ENCODE data around the gene NCSTN. TPM values are rescaled to one million over a fixed set of nuclear protein-coding genes. Genes with fewer than 3 reads are reported as not detected.

Gene NCSTN
- total and polyA plus RNA-seq, 2 of the 13 experiments (the other 11 are each of a cell fraction or from before 2014, with no cell fraction given) = 44.2 to 247 TPM

GRCh38 chr1:160369087-160369486 lies 25.9 kb downstream of the NCSTN start (continued):
- TF ChIP-seq ZNF460 (CRISPR knock-in tag; IDR thresholded peaks at IDR 0.05; ENCODE audit: borderline replicate concordance) (no peak), EZH2 (conservative IDR thresholded peaks at IDR 0.05; ENCODE audit: low read depth, low read length) (no peak), ZKSCAN8 (CRISPR knock-in tag; IDR thresholded peaks at IDR 0.05; ENCODE audit: borderline replicate concordance) (no peak), ZNF446 (CRISPR knock-in tag; IDR thresholded peaks at IDR 0.05) (no peak), U2AF1 (optimal IDR thresholded peaks at IDR 0.05; ENCODE audit: low read depth, low read length) (no peak), TGIF2 (CRISPR knock-in tag; IDR thresholded peaks at IDR 0.05) (no peak), PHB2 (IDR thresholded peaks at IDR 0.05; ENCODE audit: partially characterized antibody) (no peak), TERF1 (CRISPR knock-in tag; IDR thresholded peaks at IDR 0.05) (no peak), ZNF256 (CRISPR knock-in tag; conservative IDR thresholded peaks at IDR 0.05) (no peak)
- TF ChIP-seq, protein P1, sequence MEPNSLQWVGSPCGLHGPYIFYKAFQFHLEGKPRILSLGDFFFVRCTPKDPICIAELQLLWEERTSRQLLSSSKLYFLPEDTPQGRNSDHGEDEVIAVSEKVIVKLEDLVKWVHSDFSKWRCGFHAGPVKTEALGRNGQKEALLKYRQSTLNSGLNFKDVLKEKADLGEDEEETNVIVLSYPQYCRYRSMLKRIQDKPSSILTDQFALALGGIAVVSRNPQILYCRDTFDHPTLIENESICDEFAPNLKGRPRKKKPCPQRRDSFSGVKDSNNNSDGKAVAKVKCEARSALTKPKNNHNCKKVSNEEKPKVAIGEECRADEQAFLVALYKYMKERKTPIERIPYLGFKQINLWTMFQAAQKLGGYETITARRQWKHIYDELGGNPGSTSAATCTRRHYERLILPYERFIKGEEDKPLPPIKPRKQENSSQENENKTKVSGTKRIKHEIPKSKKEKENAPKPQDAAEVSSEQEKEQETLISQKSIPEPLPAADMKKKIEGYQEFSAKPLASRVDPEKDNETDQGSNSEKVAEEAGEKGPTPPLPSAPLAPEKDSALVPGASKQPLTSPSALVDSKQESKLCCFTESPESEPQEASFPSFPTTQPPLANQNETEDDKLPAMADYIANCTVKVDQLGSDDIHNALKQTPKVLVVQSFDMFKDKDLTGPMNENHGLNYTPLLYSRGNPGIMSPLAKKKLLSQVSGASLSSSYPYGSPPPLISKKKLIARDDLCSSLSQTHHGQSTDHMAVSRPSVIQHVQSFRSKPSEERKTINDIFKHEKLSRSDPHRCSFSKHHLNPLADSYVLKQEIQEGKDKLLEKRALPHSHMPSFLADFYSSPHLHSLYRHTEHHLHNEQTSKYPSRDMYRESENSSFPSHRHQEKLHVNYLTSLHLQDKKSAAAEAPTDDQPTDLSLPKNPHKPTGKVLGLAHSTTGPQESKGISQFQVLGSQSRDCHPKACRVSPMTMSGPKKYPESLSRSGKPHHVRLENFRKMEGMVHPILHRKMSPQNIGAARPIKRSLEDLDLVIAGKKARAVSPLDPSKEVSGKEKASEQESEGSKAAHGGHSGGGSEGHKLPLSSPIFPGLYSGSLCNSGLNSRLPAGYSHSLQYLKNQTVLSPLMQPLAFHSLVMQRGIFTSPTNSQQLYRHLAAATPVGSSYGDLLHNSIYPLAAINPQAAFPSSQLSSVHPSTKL (CRISPR knock-in tag; IDR thresholded peaks at IDR 0.05) = no peak

Data from HepG2 (cell line).